GM23338 (cell line): ENCODE data around the gene RNF41. TPM values are rescaled to one million over a fixed set of nuclear protein-coding genes. Genes with fewer than 3 reads are reported as not detected.

ENCODE experiments used
- CREB1 ChIP-seq: fragments of 250-450 bp; sonication (Bioruptor Pico); IDR thresholded peaks from 2 replicates; pipeline ENCODE4 v1.5.0; 2020; ENCODE audit warnings: low read depth, mild to moderate bottlenecking, moderate library complexity
- ETS1 ChIP-seq: IDR thresholded peaks from 2 replicates; pipeline ENCODE4 v1.6.1; 2016; ENCODE audit warnings: antibody characterized with exemption
- EZH2 ChIP-seq: fragments of 200-600 bp; sonication (generic); IDR thresholded peaks from one replicate; pipeline ENCODE4 v1.8.0; 2017; ENCODE audit warnings: antibody characterized with exemption, mild to moderate bottlenecking, low read depth; ENCODE audit not compliant: unreplicated experiment
- EZH2phosphoT487 ChIP-seq: fragments of 200-600 bp; sonication (generic); IDR thresholded peaks from one replicate; pipeline ENCODE4 v1.8.1; 2018; ENCODE audit warnings: antibody characterized with exemption; ENCODE audit not compliant: unreplicated experiment
- NANOG ChIP-seq: IDR thresholded peaks from 2 replicates; pipeline ENCODE4 v1.6.1; 2016; ENCODE audit warnings: antibody characterized with exemption, borderline replicate concordance
- POLR2AphosphoS5 ChIP-seq: IDR thresholded peaks from 2 replicates; pipeline ENCODE4 v1.6.1; 2016; ENCODE audit warnings: antibody characterized with exemption, low read depth
- REST ChIP-seq: IDR thresholded peaks from one replicate; pipeline ENCODE4 v1.6.1; 2018; ENCODE audit warnings: antibody characterized with exemption; ENCODE audit not compliant: unreplicated experiment
- ZNF114 ChIP-seq: fragments of 250-450 bp; sonication (Bioruptor Pico); IDR thresholded peaks from 2 replicates; pipeline ENCODE4 v1.5.0; 2020; ENCODE audit warnings: mild to moderate bottlenecking, moderate library complexity
- polyA plus RNA-seq: library from polyadenylated mRNA; unstranded; fragments of >200 nt; fragmentation: Nextera tagmentation; extraction: Ambion mirVana; gene quantifications from 2 replicates; pipeline ENCODE4 v1.2.1, GENCODE V29; 2016
- total RNA-seq: library from RNA; depleted of rRNA; stranded (reverse); fragments of >200 nt; shearing (Covaris generic); gene quantifications from 2 replicates; pipeline ENCODE4 v1.2.3, GENCODE V29; 2014
- TF ChIP-seq, protein P1 (sequence below): fragments of 250-450 bp; sonication (Bioruptor Pico); IDR thresholded peaks from 2 replicates; pipeline ENCODE4 v1.5.0; 2020; ENCODE audit warnings: mild to moderate bottlenecking, moderate library complexity

RNF41 gene
- total and polyA plus RNA-seq, 2 experiments from 2014 or later, result 15.3 to 77.1 TPM

- TF ChIP-seq, protein P1, sequence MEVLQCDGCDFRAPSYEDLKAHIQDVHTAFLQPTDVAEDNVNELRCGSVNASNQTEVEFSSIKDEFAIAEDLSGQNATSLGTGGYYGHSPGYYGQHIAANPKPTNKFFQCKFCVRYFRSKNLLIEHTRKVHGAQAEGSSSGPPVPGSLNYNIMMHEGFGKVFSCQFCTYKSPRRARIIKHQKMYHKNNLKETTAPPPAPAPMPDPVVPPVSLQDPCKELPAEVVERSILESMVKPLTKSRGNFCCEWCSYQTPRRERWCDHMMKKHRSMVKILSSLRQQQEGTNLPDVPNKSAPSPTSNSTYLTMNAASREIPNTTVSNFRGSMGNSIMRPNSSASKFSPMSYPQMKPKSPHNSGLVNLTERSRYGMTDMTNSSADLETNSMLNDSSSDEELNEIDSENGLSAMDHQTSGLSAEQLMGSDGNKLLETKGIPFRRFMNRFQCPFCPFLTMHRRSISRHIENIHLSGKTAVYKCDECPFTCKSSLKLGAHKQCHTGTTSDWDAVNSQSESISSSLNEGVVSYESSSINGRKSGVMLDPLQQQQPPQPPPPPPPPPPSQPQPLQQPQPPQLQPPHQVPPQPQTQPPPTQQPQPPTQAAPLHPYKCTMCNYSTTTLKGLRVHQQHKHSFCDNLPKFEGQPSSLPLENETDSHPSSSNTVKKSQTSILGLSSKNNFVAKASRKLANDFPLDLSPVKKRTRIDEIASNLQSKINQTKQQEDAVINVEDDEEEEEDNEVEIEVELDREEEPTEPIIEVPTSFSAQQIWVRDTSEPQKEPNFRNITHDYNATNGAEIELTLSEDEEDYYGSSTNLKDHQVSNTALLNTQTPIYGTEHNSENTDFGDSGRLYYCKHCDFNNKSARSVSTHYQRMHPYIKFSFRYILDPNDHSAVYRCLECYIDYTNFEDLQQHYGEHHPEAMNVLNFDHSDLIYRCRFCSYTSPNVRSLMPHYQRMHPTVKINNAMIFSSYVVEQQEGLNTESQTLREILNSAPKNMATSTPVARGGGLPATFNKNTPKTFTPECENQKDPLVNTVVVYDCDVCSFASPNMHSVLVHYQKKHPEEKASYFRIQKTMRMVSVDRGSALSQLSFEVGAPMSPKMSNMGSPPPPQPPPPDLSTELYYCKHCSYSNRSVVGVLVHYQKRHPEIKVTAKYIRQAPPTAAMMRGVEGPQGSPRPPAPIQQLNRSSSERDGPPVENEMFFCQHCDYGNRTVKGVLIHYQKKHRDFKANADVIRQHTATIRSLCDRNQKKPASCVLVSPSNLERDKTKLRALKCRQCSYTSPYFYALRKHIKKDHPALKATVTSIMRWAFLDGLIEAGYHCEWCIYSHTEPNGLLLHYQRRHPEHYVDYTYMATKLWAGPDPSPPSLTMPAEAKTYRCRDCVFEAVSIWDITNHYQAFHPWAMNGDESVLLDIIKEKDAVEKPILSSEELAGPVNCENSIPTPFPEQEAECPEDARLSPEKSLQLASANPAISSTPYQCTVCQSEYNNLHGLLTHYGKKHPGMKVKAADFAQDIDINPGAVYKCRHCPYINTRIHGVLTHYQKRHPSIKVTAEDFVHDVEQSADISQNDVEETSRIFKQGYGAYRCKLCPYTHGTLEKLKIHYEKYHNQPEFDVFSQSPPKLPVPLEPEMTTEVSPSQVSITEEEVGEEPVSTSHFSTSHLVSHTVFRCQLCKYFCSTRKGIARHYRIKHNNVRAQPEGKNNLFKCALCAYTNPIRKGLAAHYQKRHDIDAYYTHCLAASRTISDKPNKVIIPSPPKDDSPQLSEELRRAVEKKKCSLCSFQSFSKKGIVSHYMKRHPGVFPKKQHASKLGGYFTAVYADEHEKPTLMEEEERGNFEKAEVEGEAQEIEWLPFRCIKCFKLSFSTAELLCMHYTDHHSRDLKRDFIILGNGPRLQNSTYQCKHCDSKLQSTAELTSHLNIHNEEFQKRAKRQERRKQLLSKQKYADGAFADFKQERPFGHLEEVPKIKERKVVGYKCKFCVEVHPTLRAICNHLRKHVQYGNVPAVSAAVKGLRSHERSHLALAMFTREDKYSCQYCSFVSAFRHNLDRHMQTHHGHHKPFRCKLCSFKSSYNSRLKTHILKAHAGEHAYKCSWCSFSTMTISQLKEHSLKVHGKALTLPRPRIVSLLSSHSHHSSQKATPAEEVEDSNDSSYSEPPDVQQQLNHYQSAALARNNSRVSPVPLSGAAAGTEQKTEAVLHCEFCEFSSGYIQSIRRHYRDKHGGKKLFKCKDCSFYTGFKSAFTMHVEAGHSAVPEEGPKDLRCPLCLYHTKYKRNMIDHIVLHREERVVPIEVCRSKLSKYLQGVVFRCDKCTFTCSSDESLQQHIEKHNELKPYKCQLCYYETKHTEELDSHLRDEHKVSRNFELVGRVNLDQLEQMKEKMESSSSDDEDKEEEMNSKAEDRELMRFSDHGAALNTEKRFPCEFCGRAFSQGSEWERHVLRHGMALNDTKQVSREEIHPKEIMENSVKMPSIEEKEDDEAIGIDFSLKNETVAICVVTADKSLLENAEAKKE (CRISPR knock-in tag), result no peak
- no peak for TF ChIP-seq NANOG
- TF ChIP-seq REST, result no peak
- no peak for TF ChIP-seq ZNF114 (CRISPR knock-in tag)
- TF ChIP-seq EZH2phosphoT487, result no peak
- TF ChIP-seq CREB1, result no peak
- TF ChIP-seq EZH2, result no peak
- no peak for TF ChIP-seq POLR2AphosphoS5
- TF ChIP-seq ETS1, result no peak
Observed at GRCh38 chr12:56234746-56235436, 13.2 kb upstream of the RNF41 start (continued).
